ENCODE measurements around the gene LILRA6.

LILRA6 gene

DNA sequence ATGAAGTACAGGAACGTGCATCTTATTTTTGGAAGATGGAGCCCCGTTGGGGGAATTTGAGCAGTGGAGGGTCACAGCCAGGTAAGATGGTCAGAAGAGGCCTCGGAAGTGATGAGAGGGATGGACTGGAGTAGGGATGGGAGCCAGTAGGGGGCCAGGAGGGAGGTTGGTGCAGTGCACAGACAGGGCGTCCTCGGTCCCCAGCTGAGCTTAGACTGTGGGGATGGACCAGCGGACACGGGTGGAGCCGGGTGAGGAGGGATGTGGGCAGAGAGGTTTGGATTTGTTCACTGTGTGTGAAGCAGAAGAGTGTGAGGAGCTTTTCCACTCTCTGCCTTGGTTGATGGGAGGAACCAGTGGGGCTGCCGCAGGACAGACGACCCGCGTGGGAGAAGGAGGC, 31.4 kb downstream of the LILRA6 start:
- Histone ChIP-seq H3K79me2 (peaks cover 8% of the 10 kb centered on the region), H3K27ac (no peak overlapping the region), H3K4me2 (ENCODE audit: low read length) (no peak overlapping the region), H3K9me3 (ENCODE audit: control insufficient read depth, low read length) (no peaks in the 10 kb centered on the region), H3K36me3 (ENCODE audit: control insufficient read depth, insufficient read depth, low read length) (no peaks in the 10 kb centered on the region), H3K4me1 (no peaks in the 10 kb centered on the region), H3K9ac (no peak overlapping the region), H2AFZ (no peak overlapping the region), H3K27me3 (ENCODE audit: control insufficient read depth, insufficient read depth, low read length) (no peaks in the 10 kb centered on the region), H3K4me3 (ENCODE audit: low read depth, low read length) (no peak overlapping the region)
- TF ChIP-seq, protein P1, sequence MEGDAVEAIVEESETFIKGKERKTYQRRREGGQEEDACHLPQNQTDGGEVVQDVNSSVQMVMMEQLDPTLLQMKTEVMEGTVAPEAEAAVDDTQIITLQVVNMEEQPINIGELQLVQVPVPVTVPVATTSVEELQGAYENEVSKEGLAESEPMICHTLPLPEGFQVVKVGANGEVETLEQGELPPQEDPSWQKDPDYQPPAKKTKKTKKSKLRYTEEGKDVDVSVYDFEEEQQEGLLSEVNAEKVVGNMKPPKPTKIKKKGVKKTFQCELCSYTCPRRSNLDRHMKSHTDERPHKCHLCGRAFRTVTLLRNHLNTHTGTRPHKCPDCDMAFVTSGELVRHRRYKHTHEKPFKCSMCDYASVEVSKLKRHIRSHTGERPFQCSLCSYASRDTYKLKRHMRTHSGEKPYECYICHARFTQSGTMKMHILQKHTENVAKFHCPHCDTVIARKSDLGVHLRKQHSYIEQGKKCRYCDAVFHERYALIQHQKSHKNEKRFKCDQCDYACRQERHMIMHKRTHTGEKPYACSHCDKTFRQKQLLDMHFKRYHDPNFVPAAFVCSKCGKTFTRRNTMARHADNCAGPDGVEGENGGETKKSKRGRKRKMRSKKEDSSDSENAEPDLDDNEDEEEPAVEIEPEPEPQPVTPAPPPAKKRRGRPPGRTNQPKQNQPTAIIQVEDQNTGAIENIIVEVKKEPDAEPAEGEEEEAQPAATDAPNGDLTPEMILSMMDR (IDR thresholded peaks at IDR 0.05): no peak

DNA sequence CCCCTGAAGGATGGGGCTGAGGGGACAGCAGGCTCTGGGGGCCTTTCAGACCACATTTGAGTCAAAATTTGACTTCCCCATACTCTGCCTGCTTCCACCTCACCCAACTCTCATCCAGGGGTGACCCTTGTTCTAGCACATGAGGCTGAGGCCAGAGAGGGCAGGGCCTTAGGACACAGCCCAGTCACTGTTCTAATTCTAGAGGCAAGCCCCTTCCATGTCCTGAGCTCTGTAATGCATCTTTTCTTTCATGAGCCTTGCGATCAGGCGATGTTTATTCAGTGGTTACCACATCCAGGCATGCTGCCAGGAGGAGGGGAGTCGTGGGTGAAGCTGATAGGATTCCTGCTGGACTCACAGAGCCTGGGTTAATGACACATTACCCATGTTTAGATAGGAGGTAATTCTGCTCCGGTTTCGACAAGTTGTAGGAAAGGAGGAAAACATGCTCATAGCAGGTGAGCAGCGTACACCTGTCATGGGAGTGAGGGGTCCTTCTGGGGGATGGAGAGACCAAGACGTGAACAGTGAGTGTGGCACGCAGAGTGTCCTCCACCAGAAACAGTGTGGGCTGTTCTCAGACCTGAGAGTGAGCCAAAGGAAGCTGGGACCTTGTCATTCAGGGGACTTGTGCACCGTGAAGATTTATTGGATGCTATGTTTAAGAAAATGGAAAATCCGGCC, 32.6 kb downstream of the LILRA6 start:
- Histone ChIP-seq H3K4me3 (ENCODE audit: low read depth, low read length) (no peak overlapping the region), H3K4me1 (peaks cover 5% of the 10 kb centered on the region), H3K4me2 (ENCODE audit: low read length) (no peak overlapping the region)

DNA sequence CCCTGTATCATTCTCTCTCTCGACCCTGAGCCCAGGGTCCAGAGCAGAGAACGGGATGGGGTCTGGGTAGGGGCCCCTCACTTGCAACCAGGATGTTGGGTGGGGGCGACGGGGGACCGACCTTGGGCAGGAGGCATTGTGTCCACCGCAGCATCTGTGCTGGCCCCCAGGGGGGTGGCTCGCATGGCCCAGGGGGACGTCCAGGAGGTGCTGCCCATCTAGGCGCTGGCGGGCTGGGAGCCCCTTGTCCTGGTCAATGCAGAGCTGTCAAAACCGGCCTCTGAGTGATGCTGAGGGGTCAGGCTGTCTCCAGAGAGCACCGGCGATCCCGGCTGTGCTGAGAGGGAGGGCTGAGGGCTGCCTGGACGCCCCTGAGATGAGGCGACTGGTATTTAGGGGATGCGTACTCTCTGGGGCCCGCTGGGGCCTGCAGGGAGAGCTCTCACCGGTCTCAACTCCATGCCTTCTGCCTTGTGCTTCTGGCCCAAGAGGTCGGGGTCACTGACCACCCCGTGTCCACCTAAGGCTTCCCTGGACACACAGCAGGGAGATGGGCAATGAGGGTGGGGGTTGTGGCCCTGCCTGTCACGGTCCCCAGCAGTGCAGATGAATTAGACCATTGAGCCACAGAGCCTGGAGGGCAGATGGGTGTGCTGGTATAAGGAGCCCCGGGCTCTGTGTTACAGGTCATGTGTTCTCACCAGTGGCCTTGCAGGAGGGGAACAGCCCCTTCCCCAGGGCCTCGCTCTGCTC, 33.4 kb downstream of the LILRA6 start:
- H3K9ac ChIP-seq: no peak overlapping the region

More for the DNA sequence above, 32.6 kb downstream of the LILRA6 start:
- peaks cover 15% of the 10 kb centered on the region for H3K79me2 ChIP-seq
- TF ChIP-seq, protein P1 (IDR thresholded peaks at IDR 0.05): no peak
- H3K27ac ChIP-seq: no peak overlapping the region
- H3K9me3 ChIP-seq (ENCODE audit: control insufficient read depth, low read length): no peaks in the 10 kb centered on the region
- H3K9ac ChIP-seq: no peak overlapping the region
- H3K27me3 ChIP-seq (ENCODE audit: control insufficient read depth, insufficient read depth, low read length): no peaks in the 10 kb centered on the region
- H3K36me3 ChIP-seq (ENCODE audit: control insufficient read depth, insufficient read depth, low read length): no peaks in the 10 kb centered on the region
- H2AFZ ChIP-seq: no peak overlapping the region

DNA sequence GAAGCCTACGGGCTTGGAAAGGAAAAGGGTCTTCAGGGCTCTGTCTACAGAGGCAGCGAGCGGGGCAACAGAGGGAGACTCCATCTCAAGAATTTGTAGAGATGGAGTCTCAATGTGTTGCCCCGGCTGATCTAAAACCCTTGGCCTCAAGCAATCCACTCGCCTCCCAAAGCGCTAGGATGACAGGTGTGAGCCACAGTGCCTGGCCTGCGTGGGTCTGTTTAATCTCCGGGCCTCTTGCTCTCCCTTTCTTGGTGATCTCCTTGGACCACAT, 33.9 kb downstream of the LILRA6 start:
- H3K36me3 ChIP-seq (ENCODE audit: control insufficient read depth, insufficient read depth, low read length): no peaks in the 10 kb centered on the region
- H3K27ac ChIP-seq: peak overlapping the region; percentile 22
- no peak overlapping the region for H2AFZ ChIP-seq
- H3K9me3 ChIP-seq (ENCODE audit: control insufficient read depth, low read length): no peaks in the 10 kb centered on the region
- H3K27me3 ChIP-seq (ENCODE audit: control insufficient read depth, insufficient read depth, low read length): no peaks in the 10 kb centered on the region
- H3K79me2 ChIP-seq: peaks cover 25% of the 10 kb centered on the region
- peaks cover 7% of the 10 kb centered on the region for H3K4me1 ChIP-seq
- H3K9ac ChIP-seq: no peak overlapping the region
- no peak overlapping the region for H3K4me2 ChIP-seq (ENCODE audit: low read length)
- no peak overlapping the region for H3K4me3 ChIP-seq (ENCODE audit: low read depth, low read length)
- TF ChIP-seq, protein P1 (IDR thresholded peaks at IDR 0.05): no peak

More for the DNA sequence above, 33.4 kb downstream of the LILRA6 start:
- H3K4me2 ChIP-seq (ENCODE audit: low read length): no peak overlapping the region
- TF ChIP-seq, protein P1 (IDR thresholded peaks at IDR 0.05): no peak
- peak overlapping the region; percentile 24 for H3K27ac ChIP-seq
- no peaks in the 10 kb centered on the region for H3K9me3 ChIP-seq (ENCODE audit: control insufficient read depth, low read length)
- H3K27me3 ChIP-seq (ENCODE audit: control insufficient read depth, insufficient read depth, low read length): no peaks in the 10 kb centered on the region
- H3K4me3 ChIP-seq (ENCODE audit: low read depth, low read length): no peak overlapping the region
- peaks cover 7% of the 10 kb centered on the region for H3K4me1 ChIP-seq
- peaks cover 20% of the 10 kb centered on the region for H3K79me2 ChIP-seq
- H3K36me3 ChIP-seq (ENCODE audit: control insufficient read depth, insufficient read depth, low read length): no peaks in the 10 kb centered on the region
- no peak overlapping the region for H2AFZ ChIP-seq

Data from parathyroid adenoma (tissue), 2 donors.